DOHH2 (cell line): ENCODE results near the gene SLC22A16.

Source experiments
- H3F3A ChIP-seq: fragments of 200-600 bp; sonication (generic), shearing (Covaris generic); 2 replicates; pipeline ENCODE4 v1.6.0; 2016; ENCODE audit warnings: antibody characterized with exemption, mild to moderate bottlenecking; ENCODE audit not compliant: control insufficient read depth, insufficient read depth
- H3K27ac ChIP-seq: fragments of 200-600 bp; sonication (generic); 2 replicates; pipeline ENCODE4 v1.5.1; 2014; ENCODE audit warnings: low read depth, mild to moderate bottlenecking, low read length, moderate library complexity
- H3K27me3 ChIP-seq: fragments of 200-600 bp; sonication (generic); 2 replicates; pipeline ENCODE4 v1.6.1; 2014; ENCODE audit warnings: mild to moderate bottlenecking, low read length, mixed read lengths; ENCODE audit not compliant: control insufficient read depth
- H3K36me3 ChIP-seq: fragments of 200-600 bp; sonication (generic); 2 replicates; pipeline ENCODE4 v1.6.1; 2014; ENCODE audit warnings: mild to moderate bottlenecking, low read length, moderate library complexity, mixed read lengths; ENCODE audit not compliant: control insufficient read depth
- H3K4me1 ChIP-seq: fragments of 200-600 bp; sonication (generic); 2 replicates; pipeline ENCODE4 v1.6.1; 2014; ENCODE audit warnings: mild to moderate bottlenecking, low read length, mixed read lengths; ENCODE audit not compliant: control insufficient read depth
- H3K4me2 ChIP-seq: fragments of 200-600 bp; sonication (generic); 2 replicates; pipeline ENCODE4 v1.6.0; 2014; ENCODE audit warnings: mild to moderate bottlenecking, low read length, moderate library complexity
- H3K4me3 ChIP-seq: fragments of 200-600 bp; sonication (generic); 2 replicates; pipeline ENCODE4 v1.5.1; 2014; ENCODE audit warnings: mild to moderate bottlenecking, low read length, mixed read lengths
- H3K79me2 ChIP-seq: fragments of 200-600 bp; sonication (generic); 2 replicates; pipeline ENCODE4 v1.6.1; 2014; ENCODE audit warnings: mild to moderate bottlenecking, low read length, mixed read lengths; ENCODE audit not compliant: control insufficient read depth
- H3K9me2 ChIP-seq: fragments of 200-600 bp; sonication (generic); replicated peaks from 2 replicates; pipeline ENCODE4 v1.6.1; 2014; ENCODE audit warnings: mild to moderate bottlenecking, low read length, mixed read lengths; ENCODE audit not compliant: control insufficient read depth
- H3K9me3 ChIP-seq: fragments of 200-600 bp; sonication (generic); 2 replicates; pipeline ENCODE4 v1.6.1; 2014; ENCODE audit warnings: antibody characterized with exemption, low read length, mixed read lengths; ENCODE audit not compliant: control insufficient read depth, insufficient read depth
- H4K20me1 ChIP-seq: fragments of 200-600 bp; sonication (generic); 2 replicates; pipeline ENCODE4 v1.6.0; 2014; ENCODE audit warnings: low read depth, mild to moderate bottlenecking, antibody characterized with exemption, low read length, moderate library complexity; ENCODE audit not compliant: control insufficient read depth, insufficient read depth
- EZH2phosphoT487 ChIP-seq: fragments of 200-600 bp; sonication (generic); IDR thresholded peaks from 2 replicates; pipeline ENCODE4 v1.6.1; 2017; ENCODE audit warnings: borderline replicate concordance, mild to moderate bottlenecking, antibody characterized with exemption, low read length, moderate library complexity, mixed read lengths
- TF ChIP-seq, protein P1 (sequence below): fragments of 200-600 bp; sonication (generic); IDR thresholded peaks from one replicate; pipeline ENCODE4 v1.5.1; 2014; ENCODE audit warnings: antibody characterized with exemption, mild to moderate bottlenecking, low read depth, low read length; ENCODE audit not compliant: poor library complexity, severe bottlenecking

Gene SLC22A16

DNA sequence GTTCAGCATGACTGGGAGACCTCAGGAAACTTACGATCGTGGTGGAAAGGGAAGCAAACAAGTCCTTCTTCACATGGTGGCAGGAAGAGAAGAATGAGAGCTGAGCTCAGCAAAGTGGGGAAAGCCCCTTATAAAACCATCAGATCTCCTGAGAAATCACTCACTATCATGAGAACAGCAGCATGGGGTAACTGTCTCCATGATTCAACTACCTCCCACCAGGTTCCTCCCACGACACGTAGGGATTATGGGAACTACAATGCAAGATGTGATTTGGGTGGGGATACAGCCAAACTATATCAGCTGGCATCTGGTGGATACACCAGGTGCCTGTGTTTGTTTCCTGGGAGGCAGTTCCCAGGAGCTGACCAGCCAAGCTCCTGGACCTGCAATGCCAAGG, 65.9 kb downstream of the SLC22A16 start:
- Histone ChIP-seq H3K27ac (no peak overlapping the region), H3K9me3 (no peaks in the 10 kb centered on the region), H3F3A (no peaks in the 10 kb centered on the region), H3K36me3 (no peaks in the 10 kb centered on the region), H4K20me1 (no peaks in the 10 kb centered on the region), H3K4me2 (no peak overlapping the region), H3K9me2 (no peaks in the 10 kb centered on the region), H3K4me3 (no peak overlapping the region), H3K27me3 (0 out of 2 replicates have a peak, but pooled peaks cover 5% of the 10 kb centered on the region), H3K4me1 (no peaks in the 10 kb centered on the region), H3K79me2 (no peaks in the 10 kb centered on the region)
- TF ChIP-seq, protein P1, sequence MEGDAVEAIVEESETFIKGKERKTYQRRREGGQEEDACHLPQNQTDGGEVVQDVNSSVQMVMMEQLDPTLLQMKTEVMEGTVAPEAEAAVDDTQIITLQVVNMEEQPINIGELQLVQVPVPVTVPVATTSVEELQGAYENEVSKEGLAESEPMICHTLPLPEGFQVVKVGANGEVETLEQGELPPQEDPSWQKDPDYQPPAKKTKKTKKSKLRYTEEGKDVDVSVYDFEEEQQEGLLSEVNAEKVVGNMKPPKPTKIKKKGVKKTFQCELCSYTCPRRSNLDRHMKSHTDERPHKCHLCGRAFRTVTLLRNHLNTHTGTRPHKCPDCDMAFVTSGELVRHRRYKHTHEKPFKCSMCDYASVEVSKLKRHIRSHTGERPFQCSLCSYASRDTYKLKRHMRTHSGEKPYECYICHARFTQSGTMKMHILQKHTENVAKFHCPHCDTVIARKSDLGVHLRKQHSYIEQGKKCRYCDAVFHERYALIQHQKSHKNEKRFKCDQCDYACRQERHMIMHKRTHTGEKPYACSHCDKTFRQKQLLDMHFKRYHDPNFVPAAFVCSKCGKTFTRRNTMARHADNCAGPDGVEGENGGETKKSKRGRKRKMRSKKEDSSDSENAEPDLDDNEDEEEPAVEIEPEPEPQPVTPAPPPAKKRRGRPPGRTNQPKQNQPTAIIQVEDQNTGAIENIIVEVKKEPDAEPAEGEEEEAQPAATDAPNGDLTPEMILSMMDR, result no peak
- TF ChIP-seq EZH2phosphoT487, result no peak

DNA sequence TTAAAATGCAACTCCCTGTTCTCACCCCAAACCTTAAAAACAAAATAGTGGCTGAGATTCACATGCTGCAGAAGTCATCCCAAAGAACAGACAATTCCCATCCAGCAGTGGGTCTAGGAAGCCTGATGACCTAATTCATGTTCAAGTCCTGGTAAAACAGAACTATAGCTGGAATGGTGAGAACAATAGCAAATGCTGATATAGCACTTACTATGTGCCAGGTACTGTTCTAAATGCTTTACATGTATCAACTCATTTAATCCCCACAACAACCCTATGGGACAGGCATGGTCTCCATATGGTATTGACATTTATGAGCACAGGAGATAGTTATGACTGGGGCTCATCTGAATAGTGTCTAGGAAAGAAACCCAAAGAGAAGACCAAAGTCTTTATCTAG, 66.6 kb downstream of the SLC22A16 start:
- H3K27me3 ChIP-seq, result 0 out of 2 replicates have a peak, but pooled peaks cover 5% of the 10 kb centered on the region
- H3K27ac ChIP-seq, result no peak overlapping the region
- H3K9me2 ChIP-seq, result no peaks in the 10 kb centered on the region
- H3K4me3 ChIP-seq, result no peak overlapping the region
- no peaks in the 10 kb centered on the region for H3K4me1 ChIP-seq
- H3K4me2 ChIP-seq, result no peak overlapping the region
- no peaks in the 10 kb centered on the region for H3K36me3 ChIP-seq
- H3F3A ChIP-seq, result no peaks in the 10 kb centered on the region
- H4K20me1 ChIP-seq, result no peaks in the 10 kb centered on the region
- TF ChIP-seq EZH2phosphoT487, result no peak
- TF ChIP-seq, protein P1, result no peak
- H3K79me2 ChIP-seq, result no peaks in the 10 kb centered on the region
- no peaks in the 10 kb centered on the region for H3K9me3 ChIP-seq

DNA sequence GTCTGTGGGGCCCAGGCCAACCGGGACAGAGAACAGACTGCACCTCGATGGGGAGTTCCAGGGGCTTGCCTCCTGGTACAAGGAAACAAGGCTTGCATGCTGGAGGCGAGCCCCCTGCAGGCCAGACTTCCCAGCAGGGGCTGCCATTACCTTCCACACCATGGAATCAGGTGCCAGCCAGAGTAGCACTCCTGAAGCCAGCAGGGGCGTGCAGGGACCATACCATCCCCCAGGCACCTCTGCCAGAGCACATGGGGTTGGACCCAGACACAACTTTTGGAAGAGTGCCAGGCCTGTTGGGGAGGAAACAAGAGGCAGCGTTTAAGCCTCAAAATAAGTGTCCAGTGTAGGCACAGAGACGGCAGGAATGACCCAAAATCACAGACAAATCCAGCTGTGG, 67.5 kb downstream of the SLC22A16 start:
- H3K27ac ChIP-seq, result no peak overlapping the region

More for the DNA sequence above, 67.5 kb downstream of the SLC22A16 start:
- H3K4me3 ChIP-seq, result no peak overlapping the region
- no peaks in the 10 kb centered on the region for H3K36me3 ChIP-seq
- H3F3A ChIP-seq, result no peaks in the 10 kb centered on the region
- no peaks in the 10 kb centered on the region for H3K9me2 ChIP-seq
- TF ChIP-seq, protein P1, result no peak
- no peak for TF ChIP-seq EZH2phosphoT487
- H3K4me2 ChIP-seq, result no peak overlapping the region
- no peaks in the 10 kb centered on the region for H3K4me1 ChIP-seq
- no peaks in the 10 kb centered on the region for H3K79me2 ChIP-seq
- H3K9me3 ChIP-seq, result no peaks in the 10 kb centered on the region
- H3K27me3 ChIP-seq, result peaks cover 9% of the 10 kb centered on the region; the same call in 1 of the 2 replicates
- H4K20me1 ChIP-seq, result no peaks in the 10 kb centered on the region
